GM19240 (cell line): Measurements from ENCODE around the gene TMEM236.
"Not testable (repeated sequence)": the region's sequence is repeated elsewhere in the genome, so short reads cannot be mapped to it uniquely, and the experiment has no call there.

Experiments
- DNase-seq: peaks from one replicate; pipeline ENCODE4 v3.0.0; 2011; ENCODE audit warnings: low spot score; ENCODE audit not compliant: insufficient read length

The TMEM236 gene, protein sequence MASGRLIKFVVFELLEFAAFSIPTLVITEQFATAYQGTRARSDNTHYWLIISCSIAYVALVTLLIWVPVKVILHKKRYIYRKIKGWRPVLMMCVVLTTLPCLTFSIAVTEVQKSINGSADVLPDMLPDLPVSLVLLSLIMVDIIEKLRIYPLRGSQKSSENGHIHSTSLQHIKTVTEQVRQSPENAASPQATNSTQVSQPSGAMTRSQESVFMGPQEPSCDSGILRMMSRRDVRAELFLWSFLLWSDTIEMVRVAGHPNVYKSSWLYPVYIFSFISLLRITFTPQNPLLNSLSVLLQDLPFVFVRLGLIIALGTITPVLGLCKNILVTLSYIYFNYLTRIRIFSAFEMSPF

DNA sequence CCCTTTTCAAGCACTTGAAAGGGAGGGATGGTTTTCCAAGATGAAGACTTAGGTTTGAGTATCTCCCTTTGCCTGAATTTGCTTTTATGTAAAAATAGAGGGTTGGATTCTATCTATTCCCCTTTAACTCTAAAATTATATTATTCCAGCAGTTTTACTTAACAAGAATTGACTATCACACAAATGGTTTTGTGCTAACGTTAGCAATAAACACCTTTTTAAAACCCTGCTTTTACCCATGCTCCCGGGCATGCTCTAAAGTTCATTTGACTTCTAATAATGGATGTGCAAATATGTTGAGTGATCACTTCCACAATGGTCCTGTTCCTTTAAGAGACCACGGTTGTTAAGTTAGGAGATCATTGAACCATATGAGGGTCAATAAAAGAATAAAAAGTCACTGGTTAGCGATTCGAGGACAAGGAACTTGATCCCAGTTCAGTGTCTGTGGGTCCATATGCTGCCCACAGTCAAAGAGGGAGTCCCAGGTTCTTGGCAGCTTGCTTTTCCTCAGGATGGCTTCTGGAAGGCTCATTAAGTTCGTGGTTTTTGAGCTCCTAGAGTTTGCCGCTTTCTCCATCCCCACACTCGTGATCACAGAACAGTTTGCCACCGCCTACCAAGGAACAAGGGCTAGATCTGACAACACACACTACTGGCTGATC is at the start of gene TMEM236:
Gene TMEM236, plus strand, starts transcription at position 421 of the 665 bp plus-strand sequence. Its CDS starts 95 bp downstream, at position 516.
- no peak for DNase-seq

DNA sequence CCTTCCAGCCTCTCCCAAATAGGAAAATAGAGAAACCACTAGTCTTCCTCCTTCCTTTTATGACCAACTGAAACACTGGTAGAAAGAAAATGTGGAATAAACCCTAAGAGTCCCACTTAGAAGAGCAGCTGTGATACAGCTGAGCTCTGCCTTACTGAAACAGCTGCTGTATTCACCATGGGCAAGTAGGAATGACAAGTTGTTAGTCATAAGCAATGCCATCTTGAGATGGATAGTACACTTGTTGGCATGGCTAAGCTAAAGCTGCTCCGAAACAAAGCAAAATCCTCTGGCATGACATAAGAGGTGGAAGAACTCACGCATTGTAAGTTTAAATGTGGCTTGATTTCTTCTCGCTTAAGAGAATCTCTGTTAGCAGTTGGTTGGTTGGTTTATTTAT is 48.3 kb upstream of the TMEM236 start:
- no peak for DNase-seq

- DNase-seq, result no peak
Observed at GRCh38 chr10:17708821-17709220, 43.2 kb upstream of the TMEM236 start.

DNA sequence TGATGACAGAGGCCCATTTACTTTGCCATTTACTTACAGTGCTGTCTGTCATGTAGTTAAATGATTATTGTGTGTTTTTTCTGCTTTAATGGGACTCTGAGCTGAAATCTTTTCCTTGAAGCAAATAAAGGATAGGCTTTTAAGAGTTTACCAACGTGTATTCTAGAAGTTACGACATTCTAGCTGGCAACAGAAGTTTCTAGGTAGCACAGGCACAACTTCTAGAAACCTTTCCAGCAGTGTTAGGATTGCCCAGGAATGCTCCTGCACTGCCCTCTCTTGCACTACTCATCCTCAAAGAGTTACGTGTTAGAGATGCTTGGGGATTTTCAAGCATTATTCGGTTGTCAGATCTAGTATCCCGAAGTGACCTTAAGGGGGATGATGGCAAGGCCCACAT is 42.5 kb upstream of the TMEM236 start:
- DNase-seq, result no peak

DNA sequence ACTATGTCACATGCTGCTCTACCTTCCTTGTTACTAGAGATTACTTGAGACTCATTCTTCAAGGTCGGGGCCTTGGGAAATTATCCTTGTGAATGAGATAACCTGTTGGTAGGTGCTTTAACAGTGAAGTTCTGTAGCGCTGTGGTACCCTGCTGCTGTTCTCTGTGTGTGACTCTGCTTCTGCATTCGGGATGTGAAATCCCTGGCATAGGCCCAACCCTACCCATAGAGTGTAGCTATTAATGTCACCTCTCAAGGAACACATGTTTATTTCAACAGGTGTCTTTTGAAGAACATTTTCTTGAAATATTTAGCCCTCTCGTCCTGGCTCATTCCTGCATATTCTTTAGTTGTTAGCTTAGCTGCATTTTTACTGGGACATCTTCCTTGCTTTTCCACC is 41.8 kb upstream of the TMEM236 start:
- DNase-seq, result no peak

GRCh38 chr10:17712053-17712452 is 39.9 kb upstream of the TMEM236 start:
- no peak for DNase-seq

DNA sequence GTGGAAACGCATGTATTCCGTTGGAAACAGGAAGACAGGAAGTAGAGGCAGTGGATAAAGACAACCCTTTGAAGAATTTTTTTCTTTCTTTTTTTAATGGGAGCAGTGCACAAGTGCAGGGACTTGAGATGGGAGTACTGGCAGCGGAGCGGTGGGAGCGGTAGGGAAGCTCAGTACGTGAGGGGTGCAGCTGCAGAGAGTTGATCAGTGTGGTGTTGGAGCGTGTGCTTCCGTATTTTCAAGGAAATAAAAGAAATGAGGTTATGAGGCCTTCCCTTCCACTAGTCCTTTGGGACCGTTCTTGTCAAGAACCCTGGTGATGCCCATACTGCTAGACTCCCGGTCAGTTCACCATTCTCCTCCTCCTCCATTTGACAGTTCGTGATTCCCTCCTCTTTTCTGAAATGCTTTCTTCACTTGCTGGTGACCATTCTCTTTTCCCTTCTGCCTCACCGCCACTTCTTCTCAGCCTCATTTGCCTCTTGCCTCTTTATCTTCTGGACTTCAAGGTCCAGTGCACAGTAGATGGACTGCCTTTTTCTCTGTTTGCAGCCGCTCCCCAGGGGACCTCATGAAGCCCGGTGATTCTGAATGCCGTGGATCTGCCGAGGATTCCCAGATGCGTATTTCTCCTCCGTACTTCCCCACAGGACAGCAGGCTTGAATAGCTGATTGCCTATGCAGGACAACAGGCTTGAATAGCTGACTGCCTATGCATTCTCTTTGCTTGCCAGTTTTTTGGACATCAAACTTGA is 39.1 kb upstream of the TMEM236 start:
- DNase-seq, result no peak

DNA sequence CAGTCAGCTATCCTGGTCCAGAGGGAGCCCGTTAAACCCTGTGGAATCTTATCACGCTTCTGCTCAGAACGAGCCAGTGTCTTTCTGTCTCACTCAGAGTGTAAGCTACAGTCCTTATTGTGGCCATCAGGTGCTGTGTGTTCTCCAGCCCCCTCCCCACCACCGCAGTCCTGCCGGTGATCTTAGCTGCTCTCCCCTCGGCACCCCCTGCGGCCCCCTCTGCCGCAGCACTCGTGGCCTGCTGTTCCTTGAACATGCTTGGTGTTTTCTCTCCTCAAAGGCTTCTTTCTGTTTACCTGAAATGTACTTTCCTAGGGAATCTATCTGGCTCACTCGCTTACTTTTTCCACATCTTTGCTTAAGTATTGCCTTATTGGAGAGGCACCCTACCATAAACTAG is 38.2 kb upstream of the TMEM236 start:
- DNase-seq, result no peak

GRCh38 chr10:17716161-17716560 is 35.8 kb upstream of the TMEM236 start:
- DNase-seq, result no peak

DNA sequence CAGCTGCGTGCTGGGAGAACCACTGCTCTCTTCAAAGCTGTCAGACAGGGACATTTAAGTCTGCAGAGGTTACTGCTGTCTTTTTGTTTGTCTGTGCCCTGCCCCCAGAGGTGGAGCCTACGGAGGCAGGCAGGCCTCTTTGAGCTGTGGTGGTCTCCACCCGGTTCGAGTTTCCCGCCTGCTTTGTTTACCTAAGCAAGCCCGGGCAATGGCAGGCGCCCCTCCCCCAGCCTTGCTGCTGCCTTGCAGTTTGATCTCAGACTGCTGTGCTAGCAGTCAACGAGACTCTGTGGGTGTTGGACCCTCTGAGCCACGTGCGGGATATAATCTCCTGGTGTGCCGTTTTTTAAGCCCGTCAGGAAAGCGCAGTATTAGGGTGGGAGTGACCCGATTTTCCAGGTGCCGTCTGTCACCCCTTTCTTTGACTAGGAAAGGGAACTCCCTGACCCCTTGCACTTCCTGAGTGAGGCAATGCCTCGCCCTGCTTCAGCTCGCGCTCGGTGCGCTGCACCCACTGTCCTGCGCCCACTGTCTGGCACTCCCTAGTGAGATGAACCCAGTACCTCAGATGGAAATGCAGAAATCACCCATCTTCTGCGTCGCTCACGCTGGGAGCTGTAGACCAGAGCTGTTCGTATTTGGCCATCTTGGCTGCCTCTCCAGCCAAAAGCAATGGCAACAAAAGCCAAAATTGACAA is 29.5 kb upstream of the TMEM236 start:
- DNase-seq, result not testable (repeated sequence)

DNA sequence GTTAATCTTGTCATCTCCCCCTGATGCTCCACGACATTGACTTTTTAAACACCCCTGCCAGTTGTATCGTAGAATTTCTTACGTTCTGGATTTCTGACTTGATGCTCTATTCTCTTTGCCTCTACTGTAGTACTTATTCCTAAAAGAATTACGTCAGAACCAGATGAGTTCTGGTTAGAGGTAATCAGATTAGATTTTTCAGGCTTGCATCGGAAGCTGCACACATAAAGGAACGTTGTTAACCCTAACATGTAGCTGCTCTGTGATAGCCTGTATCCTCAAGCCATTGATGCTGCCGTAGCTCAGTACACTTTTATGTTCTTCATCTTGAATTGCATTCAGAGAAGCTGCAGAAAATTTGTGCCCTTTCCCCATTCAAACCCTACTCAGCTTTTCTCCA is 26.3 kb upstream of the TMEM236 start:
- no peak for DNase-seq

- DNase-seq, result no peak
Observed at GRCh38 chr10:17729630-17730029, 22.4 kb upstream of the TMEM236 start.

DNA sequence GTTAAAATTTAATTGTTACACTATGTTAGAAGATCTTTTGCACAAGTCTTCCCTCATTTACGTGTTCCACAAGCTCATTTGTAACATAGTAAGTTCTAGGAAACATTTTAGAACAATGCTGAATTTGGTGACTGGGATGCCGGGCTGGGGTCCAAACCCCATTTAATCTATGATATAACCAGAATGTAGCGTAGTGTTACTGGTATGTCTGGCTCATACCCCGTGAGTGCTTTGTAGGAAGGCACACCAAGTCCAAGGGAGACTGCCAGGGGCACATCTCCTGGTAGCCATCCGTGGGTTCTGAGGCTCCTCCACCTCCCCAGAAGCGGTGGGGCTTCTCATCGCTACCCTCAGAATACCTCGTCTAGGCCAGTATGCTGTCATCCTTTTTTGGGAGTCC is 21.3 kb upstream of the TMEM236 start:
- no peak for DNase-seq

DNA sequence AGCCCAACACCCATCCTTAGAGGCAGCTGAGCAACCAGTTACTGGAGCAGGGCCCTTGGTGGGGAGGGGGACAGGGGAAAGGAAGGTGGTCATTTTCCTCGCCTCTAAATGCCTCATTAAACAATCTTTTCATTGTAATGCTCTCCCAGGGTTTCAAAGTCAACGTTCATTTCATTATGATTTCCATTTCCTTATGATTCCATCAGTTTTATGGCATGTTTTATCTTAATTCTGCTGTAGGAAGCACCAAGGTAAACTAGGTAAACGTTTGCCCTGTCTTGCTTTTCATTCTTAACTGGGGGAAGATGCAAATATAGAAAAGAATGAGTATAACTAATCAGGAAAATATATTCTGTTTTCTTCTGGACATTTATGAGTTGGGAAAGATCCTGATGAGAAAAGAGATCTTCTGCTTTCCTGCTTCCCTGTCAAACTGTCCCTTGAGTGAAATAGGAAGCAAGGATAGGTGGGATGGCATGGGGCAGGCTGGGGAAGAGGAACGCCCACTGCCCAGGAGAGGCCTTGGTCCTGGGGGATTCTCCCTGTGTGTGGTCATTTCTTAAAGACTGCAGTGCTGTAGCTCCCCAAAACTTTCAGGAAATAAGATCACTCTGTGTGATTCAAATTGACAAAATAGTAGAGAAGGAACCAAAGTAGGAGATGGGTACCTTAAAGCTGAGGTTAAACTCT is 20.5 kb upstream of the TMEM236 start:
- DNase-seq, result no peak

GRCh38 chr10:17733620-17734019 is 18.4 kb upstream of the TMEM236 start:
- DNase-seq, result no peak

DNA sequence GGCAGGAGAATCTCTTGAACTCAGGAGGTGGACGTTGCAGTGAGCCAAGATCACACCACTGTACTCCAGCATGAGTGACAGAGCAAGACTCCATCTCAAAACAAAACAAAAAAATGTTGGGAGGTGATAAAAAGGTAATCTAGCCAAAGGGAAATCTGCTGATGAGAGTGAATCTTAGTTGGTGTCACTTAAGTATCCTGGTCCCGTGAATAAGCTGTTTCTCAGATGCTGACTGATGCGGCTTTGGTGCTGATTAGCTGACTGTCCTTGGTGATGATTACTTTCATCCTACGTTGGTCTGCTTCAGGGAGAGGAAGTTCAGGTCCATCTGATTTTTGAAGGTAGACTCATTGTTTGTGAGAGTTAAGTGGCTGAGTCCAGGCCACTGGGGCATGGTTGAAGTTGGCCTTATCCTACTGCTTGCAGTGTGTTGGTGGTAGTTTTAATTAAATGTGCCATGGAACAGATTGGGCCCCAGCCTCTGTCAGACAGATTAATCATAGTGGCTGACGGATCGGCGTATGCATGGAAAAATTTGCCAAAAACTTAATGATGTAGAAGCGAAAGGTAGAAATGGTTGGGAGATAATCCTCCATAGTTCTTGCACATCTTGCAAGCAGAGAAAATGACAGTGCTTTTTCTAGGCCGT is 17.4 kb upstream of the TMEM236 start:
- DNase-seq, result no peak

DNA sequence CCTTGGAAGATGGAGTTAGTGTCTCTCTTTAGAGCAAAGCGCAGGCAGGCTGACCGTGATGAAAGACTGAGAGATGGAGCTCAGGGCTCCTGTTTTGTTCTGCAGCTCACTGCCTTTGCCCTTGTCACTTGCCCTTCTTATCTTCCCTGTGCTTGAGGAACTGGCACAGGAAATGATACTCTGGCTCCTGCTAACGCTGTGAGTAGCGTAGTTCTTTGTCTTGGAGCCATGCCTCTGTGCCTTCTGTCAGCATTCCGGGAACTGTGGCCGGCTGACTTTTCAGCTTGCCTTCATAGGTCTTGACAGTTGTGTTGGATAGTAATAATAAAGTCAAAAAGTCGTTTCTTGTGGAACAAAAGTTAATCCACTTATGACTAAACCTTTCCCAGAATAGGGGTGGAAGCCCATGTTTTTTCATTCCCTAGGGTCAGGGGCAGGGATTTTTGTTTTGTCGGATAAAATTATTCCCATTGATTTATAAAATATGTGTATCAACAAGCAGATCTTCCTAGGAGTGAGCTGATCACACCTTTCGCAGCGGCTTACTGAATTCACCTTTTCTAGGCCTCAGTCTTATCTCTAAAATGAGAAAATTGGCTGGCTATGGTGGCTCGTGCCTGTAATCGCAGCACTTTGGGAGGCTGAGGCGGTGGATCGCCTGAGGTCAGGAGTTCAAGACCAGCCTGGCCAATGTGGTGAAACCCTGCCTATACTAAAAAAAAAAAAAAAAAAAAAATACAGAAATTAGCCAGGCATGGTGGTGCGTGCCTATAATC is 16.6 kb upstream of the TMEM236 start:
- DNase-seq, result no peak

DNA sequence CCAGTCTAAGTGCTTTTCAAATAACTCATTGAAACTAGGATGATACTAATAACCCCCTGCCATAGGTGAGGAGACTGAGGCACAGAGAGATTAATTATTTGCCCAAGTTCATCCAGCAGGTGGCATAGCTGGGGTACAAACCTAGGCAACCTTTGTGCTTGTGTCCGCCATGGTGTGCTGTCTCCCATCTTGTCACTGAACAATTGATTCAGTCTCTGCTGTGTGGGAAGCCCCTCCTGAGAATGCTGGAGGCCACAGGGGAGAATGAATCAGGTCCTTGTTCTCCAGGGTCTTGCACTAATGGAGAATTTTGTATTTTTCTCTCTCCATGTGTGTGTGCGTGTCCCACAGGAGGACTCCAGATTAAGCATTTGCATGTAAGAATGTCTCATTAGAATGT is 15.8 kb upstream of the TMEM236 start:
- DNase-seq, result no peak

GRCh38 chr10:17737027-17737965 is 14.7 kb upstream of the TMEM236 start:
- no peak for DNase-seq
